H9 (cell line): ENCODE results near the gene SPR. TPM values are rescaled to one million over a fixed set of nuclear protein-coding genes. Genes with fewer than 3 reads are reported as not detected.

Source experiments
- DNase-seq: peaks from one replicate; pipeline ENCODE4 v3.0.0-alpha.2; 2017
- H2AFZ ChIP-seq: one replicate; pipeline ENCODE4 v1.6.1; 2013; ENCODE audit warnings: mild to moderate bottlenecking, low read length, control low read depth, moderate library complexity
- H2AK5ac ChIP-seq: 2 replicates; pipeline ENCODE4 v1.6.1; 2013; ENCODE audit warnings: low read length, control low read depth, mixed read lengths; ENCODE audit not compliant: insufficient read length
- H2BK120ac ChIP-seq: one replicate; pipeline ENCODE4 v1.6.1; 2013; ENCODE audit warnings: low read depth, mild to moderate bottlenecking, low read length, control low read depth, inconsistent platforms; ENCODE audit not compliant: poor library complexity, severe bottlenecking
- H2BK12ac ChIP-seq: 2 replicates; pipeline ENCODE4 v1.6.1; 2013; ENCODE audit warnings: low read length, control low read depth, mixed read lengths, low read depth; ENCODE audit not compliant: insufficient read length
- H2BK15ac ChIP-seq: 2 replicates; pipeline ENCODE4 v1.6.1; 2013; ENCODE audit warnings: low read depth, low read length, control low read depth
- H2BK20ac ChIP-seq: one replicate; pipeline ENCODE4 v1.6.1; 2013; ENCODE audit warnings: low read depth, mild to moderate bottlenecking, low read length, control low read depth, inconsistent platforms; ENCODE audit not compliant: poor library complexity, severe bottlenecking
- H2BK5ac ChIP-seq: 2 replicates; pipeline ENCODE4 v1.6.1; 2013; ENCODE audit warnings: low read length, control low read depth, mixed read lengths; ENCODE audit not compliant: insufficient read length
- H3K14ac ChIP-seq: 2 replicates; pipeline ENCODE4 v1.6.1; 2013; ENCODE audit warnings: low read length, control low read depth; ENCODE audit not compliant: insufficient read depth
- H3K18ac ChIP-seq: 2 replicates; pipeline ENCODE4 v1.6.1; 2013; ENCODE audit warnings: low read depth, mild to moderate bottlenecking, mixed read lengths, low read length, control low read depth; ENCODE audit not compliant: insufficient read length
- H3K23ac ChIP-seq: 2 replicates; pipeline ENCODE4 v1.6.1; 2013; ENCODE audit warnings: low read length, control low read depth, mixed read lengths, low read depth; ENCODE audit not compliant: insufficient read length
- H3K23me2 ChIP-seq: 2 replicates; pipeline ENCODE4 v1.6.1; 2013; ENCODE audit warnings: low read depth, mild to moderate bottlenecking, mixed read lengths, low read length, control low read depth; ENCODE audit not compliant: insufficient read length, poor library complexity, severe bottlenecking
- H3K27ac ChIP-seq: 2 replicates; pipeline ENCODE4 v1.5.1; 2013; ENCODE audit warnings: low read length, control low read depth, mixed read lengths, low read depth; ENCODE audit not compliant: insufficient read length
- H3K27me3 ChIP-seq: 2 replicates; pipeline ENCODE4 v1.6.1; 2013; ENCODE audit warnings: low read length, control low read depth, inconsistent platforms; ENCODE audit not compliant: insufficient read depth
- H3K4ac ChIP-seq: 2 replicates; pipeline ENCODE4 v1.6.1; 2013; ENCODE audit warnings: low read depth, mild to moderate bottlenecking, control low read depth, inconsistent platforms, low read length, moderate library complexity
- H3K4me1 ChIP-seq: 2 replicates; pipeline ENCODE4 v1.6.1; 2013; ENCODE audit warnings: low read length, control low read depth, inconsistent platforms; ENCODE audit not compliant: insufficient read depth
- H3K4me2 ChIP-seq: 2 replicates; pipeline ENCODE4 v1.6.1; 2013; ENCODE audit warnings: low read length, control low read depth, mixed read lengths; ENCODE audit not compliant: insufficient read length, insufficient read depth
- H3K56ac ChIP-seq: 2 replicates; pipeline ENCODE4 v1.6.1; 2013; ENCODE audit warnings: low read depth, mild to moderate bottlenecking, mixed read lengths, low read length, control low read depth; ENCODE audit not compliant: insufficient read length
- H3K79me1 ChIP-seq: 2 replicates; pipeline ENCODE4 v1.6.1; 2013; ENCODE audit warnings: low read depth, mild to moderate bottlenecking, moderate library complexity, low read length, control low read depth, inconsistent platforms; ENCODE audit not compliant: insufficient read depth, poor library complexity, severe bottlenecking
- H3K79me2 ChIP-seq: 2 replicates; pipeline ENCODE4 v1.6.1; 2013; ENCODE audit warnings: low read length, control low read depth, inconsistent platforms; ENCODE audit not compliant: insufficient read depth
- H3K9ac ChIP-seq: 2 replicates; pipeline ENCODE4 v1.6.1; 2013; ENCODE audit warnings: low read length, control low read depth, mixed read lengths; ENCODE audit not compliant: insufficient read length; ENCODE audit errors: extremely low read depth
- H3K9me3 ChIP-seq: one replicate; pipeline ENCODE4 v1.6.1; 2013; ENCODE audit warnings: low read depth, low read length, inconsistent platforms; ENCODE audit not compliant: control insufficient read depth
- H3T11ph ChIP-seq: one replicate; pipeline ENCODE4 v1.6.1; 2013; ENCODE audit warnings: mild to moderate bottlenecking, low read length, control low read depth, inconsistent platforms
- H4K20me1 ChIP-seq: one replicate; pipeline ENCODE4 v1.6.1; 2013; ENCODE audit not compliant: control insufficient read depth, insufficient read length, insufficient read depth
- H4K5ac ChIP-seq: 2 replicates; pipeline ENCODE4 v1.6.1; 2013; ENCODE audit warnings: low read depth, mild to moderate bottlenecking, mixed read lengths, low read length, control low read depth; ENCODE audit not compliant: insufficient read length
- H4K8ac ChIP-seq: replicated peaks from 2 replicates; pipeline ENCODE4 v1.6.1; 2013; ENCODE audit warnings: low read length, control low read depth, mixed read lengths, low read depth; ENCODE audit not compliant: insufficient read length
- H4K91ac ChIP-seq: 2 replicates; pipeline ENCODE4 v1.6.1; 2013; ENCODE audit warnings: low read depth, mild to moderate bottlenecking, moderate library complexity, mixed read lengths, low read length, control low read depth; ENCODE audit not compliant: insufficient read length
- H3K27ac Mint-ChIP-seq, 3 experiments: 2 replicates in 2 of 3; 3 replicates in 1 of 3; pipeline ENCODE4 v1.8.0; 2020 to 2021; ENCODE audit warnings: mixed read lengths in 3 of 3, mild to moderate bottlenecking in 1 of 3, moderate library complexity in 1 of 3
- H3K27me3 Mint-ChIP-seq: 2 replicates; pipeline ENCODE4 v1.8.0; 2021; ENCODE audit warnings: low read depth, mild to moderate bottlenecking, moderate library complexity, mixed read lengths
- H3K36me3 Mint-ChIP-seq, 3 experiments: 2 replicates in 2 of 3; 3 replicates in 1 of 3; pipeline ENCODE4 v1.8.0; 2020 to 2021; ENCODE audit warnings: low read depth in 3 of 3, mixed read lengths in 3 of 3; ENCODE audit not compliant: insufficient read depth in 1 of 3
- H3K4me1 Mint-ChIP-seq, 2 experiments: 2 replicates each; pipeline ENCODE4 v1.8.0; 2020; ENCODE audit warnings: mixed read lengths in 2 of 2
- H3K4me3 Mint-ChIP-seq, 2 experiments: 2 replicates in 1 of 2; 3 replicates in 1 of 2; pipeline ENCODE4 v1.8.0; 2020 to 2021; ENCODE audit warnings: mild to moderate bottlenecking in 2 of 2, mixed read lengths in 2 of 2, moderate library complexity in 1 of 2
- H3K9me3 Mint-ChIP-seq, 2 experiments: 2 replicates in 1 of 2; 3 replicates in 1 of 2; pipeline ENCODE4 v1.8.0; 2020; ENCODE audit warnings: mild to moderate bottlenecking in 2 of 2, mixed read lengths in 2 of 2, moderate library complexity in 1 of 2
- CTCF ChIP-seq: fragments of 200-600 bp; sonication (generic); conservative IDR thresholded peaks from 3 replicates; pipeline ENCODE4 v1.8.0; 2021; ENCODE audit warnings: antibody characterized with exemption, mild to moderate bottlenecking
- WGBS: extraction: QIAGEN DNeasy Blood & Tissue Kit; methylation state at CpG from one replicate; pipeline ENCODE4 v1.1.7; 2013; ENCODE audit warnings: missing lambda C conversion rate, low lambda C conversion rate, mixed read lengths; ENCODE audit not compliant: insufficient read length; ENCODE audit errors: extremely low coverage; 5-methylcytosine and 5-hydroxymethylcytosine counted together
- total RNA-seq: library from RNA; stranded (reverse); gene quantifications from 2 replicates; pipeline ENCODE4 v1.2.1, GENCODE V29; 2021

Gene SPR
- total RNA-seq, 1 experiment from 2014 or later, result 7.3 TPM

DNA sequence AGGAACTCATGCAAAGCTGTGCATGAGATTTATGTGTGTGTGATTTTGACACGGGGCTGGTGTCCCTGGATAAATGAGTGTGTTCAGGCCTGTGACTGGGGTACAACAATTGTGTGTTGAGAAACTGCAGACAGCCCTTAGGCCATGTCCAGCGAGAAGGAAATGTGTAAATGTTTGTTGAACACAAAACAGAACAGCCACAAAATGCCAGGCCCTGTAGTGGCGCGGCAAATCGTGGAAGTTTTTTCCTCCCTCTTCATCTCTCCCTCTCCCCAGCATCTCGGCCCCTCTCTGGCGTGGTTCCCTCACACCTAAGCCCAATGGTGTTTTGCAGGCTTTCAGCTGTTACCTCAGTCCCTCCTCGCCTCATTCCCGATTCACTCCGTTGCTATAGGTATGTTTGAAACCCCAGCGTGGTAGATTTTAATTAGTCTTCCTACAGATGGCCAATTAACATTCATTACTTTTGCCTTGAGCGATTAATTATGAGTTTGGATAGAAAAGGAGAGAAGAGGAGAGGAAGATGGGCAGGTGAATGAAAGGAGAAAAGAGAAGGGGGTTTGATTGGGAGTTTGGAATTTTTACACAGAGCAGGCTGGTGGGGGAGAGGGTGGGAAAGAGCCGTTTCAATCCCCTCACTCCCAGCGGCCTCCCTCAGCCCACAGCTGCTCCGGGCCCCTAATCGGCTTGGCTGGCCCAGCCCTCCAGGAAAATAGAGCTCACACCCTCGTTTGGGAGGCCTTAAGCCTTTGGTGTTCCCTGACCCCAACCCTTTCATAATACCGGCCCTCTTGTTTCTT lies 10.8 kb downstream of the SPR start:
- DNase-seq, result no peak
- peaks cover 97% of the 10 kb centered on the region for H3K27me3 Mint-ChIP-seq
- peaks cover 23 to 25% of the 10 kb centered on the region in 2 experiments for H3K4me1 Mint-ChIP-seq
- Histone ChIP-seq H3K56ac (no peak overlapping the region), H3K27me3 (no peaks in the 10 kb centered on the region; the same call in 1 of the 2 replicates), H2BK15ac (no peak overlapping the region), H2BK20ac (no peak overlapping the region), H3K9ac (no peak overlapping the region), H4K91ac (no peak overlapping the region), H2AK5ac (no peak overlapping the region), H3T11ph (no peak overlapping the region), H3K23me2 (no peaks in the 10 kb centered on the region), H3K79me2 (no peaks in the 10 kb centered on the region), H3K79me1 (no peaks in the 10 kb centered on the region), H2BK12ac (no peak overlapping the region), H3K4me2 (no peak overlapping the region), H4K20me1 (no peaks in the 10 kb centered on the region), H3K4ac (no peak overlapping the region), H3K14ac (no peak overlapping the region), H3K4me1 (peaks cover 8% of the 10 kb centered on the region; the same call in 1 of the 2 replicates), H3K9me3 (no peaks in the 10 kb centered on the region), H2BK120ac (no peak overlapping the region), H3K27ac (no peak overlapping the region), H3K23ac (no peak overlapping the region), H4K5ac (no peak overlapping the region), H4K8ac (no peak overlapping the region), H3K18ac (no peak overlapping the region), H2BK5ac (no peak overlapping the region), H2AFZ (no peak overlapping the region)
- TF ChIP-seq CTCF, result no peak
- no peak overlapping the region; a peak in 1 of 5 replicates for H3K4me3 Mint-ChIP-seq
- H3K27ac Mint-ChIP-seq, result no peak overlapping the region
- WGBS, result no CpG with 5 or more reads among the region's 18 CpGs
- no peaks in the 10 kb centered on the region for H3K9me3 Mint-ChIP-seq
- H3K36me3 Mint-ChIP-seq, result no peaks in the 10 kb centered on the region
